ENCODE results near the gene FOXD4L3. TPM values are rescaled to one million over a fixed set of nuclear protein-coding genes. Genes with fewer than 3 reads are reported as not detected.

FOXD4L3 gene
- total RNA-seq (2014; rRNA removed; shearing (Covaris generic)), result not detected in 2 replicates

DNA sequence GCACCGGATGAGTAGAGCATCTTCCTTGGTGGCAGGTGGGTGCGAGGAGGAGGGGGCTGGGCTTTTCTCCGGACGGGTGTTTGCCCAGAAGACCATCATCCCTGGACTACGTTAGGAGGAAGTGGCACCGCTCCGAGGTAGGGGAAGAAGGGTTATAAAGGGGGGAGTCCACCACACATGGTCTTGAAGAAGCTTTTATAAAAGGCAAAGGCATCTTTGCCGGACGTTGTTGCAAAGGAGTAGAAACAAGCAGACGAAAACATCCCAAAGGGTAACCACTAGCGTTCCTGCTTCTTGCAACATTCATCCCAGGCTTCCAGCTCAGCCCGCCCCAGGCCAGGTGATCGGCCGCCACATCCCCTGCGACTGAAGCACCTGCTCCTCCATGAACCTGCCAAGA, at the start of gene FOXD4L3:
Gene FOXD4L3 (plus strand): TSS at position 301 of the 400 bp plus-strand sequence. CDS start 85 bp downstream, at position 386.

Other genes starting within 250 kb of the FOXD4L3 start
- gene ZNG1C, start 60.9 kb upstream of the FOXD4L3 start, total RNA-seq (2014; rRNA removed; shearing (Covaris generic)), result 10.4 and 105 TPM in 2 replicates
- gene PGM5, start 53.7 kb downstream of the FOXD4L3 start, total RNA-seq (2014; rRNA removed; shearing (Covaris generic)), result 1.5 and 3.2 TPM in 2 replicates
- gene TMEM252, start 238.0 kb downstream of the FOXD4L3 start, total RNA-seq (2014; rRNA removed; shearing (Covaris generic)), result not detected in 2 replicates